HUES48 (cell line): ENCODE results near the gene ELMO2.

Experiments used
- H3K27ac ChIP-seq: one replicate; pipeline ENCODE4 v1.7.0; 2013; ENCODE audit warnings: low read depth, low read length, inconsistent platforms
- H3K27me3 ChIP-seq: 2 replicates; pipeline ENCODE4 v1.6.1; 2013; ENCODE audit warnings: mild to moderate bottlenecking, low read length; ENCODE audit not compliant: control insufficient read depth, insufficient read depth
- H3K36me3 ChIP-seq: 2 replicates; pipeline ENCODE4 v1.6.1; 2013; ENCODE audit warnings: low read length; ENCODE audit not compliant: control insufficient read depth, insufficient read depth
- H3K4me1 ChIP-seq: 2 replicates; pipeline ENCODE4 v1.6.1; 2013; ENCODE audit warnings: mild to moderate bottlenecking, low read length; ENCODE audit not compliant: control insufficient read depth, insufficient read depth
- H3K4me3 ChIP-seq: 2 replicates; pipeline ENCODE4 v1.5.1; 2013; ENCODE audit warnings: mild to moderate bottlenecking, low read depth, low read length
- H3K9ac ChIP-seq: 2 replicates; pipeline ENCODE4 v1.6.1; 2013; ENCODE audit warnings: mild to moderate bottlenecking, low read depth, low read length, moderate library complexity
- H3K9me3 ChIP-seq: 2 replicates; pipeline ENCODE4 v1.6.1; 2013; ENCODE audit warnings: low read length; ENCODE audit not compliant: control insufficient read depth, insufficient read depth

The ELMO2 gene

GRCh38 chr20:46330831-46331371 lies 75.5 kb downstream of the ELMO2 start:
- no peak overlapping the region for H3K27ac ChIP-seq
- no peak overlapping the region for H3K4me3 ChIP-seq
- H3K4me1 ChIP-seq = peaks cover 14% of the 10 kb centered on the region
- H3K36me3 ChIP-seq = no peaks in the 10 kb centered on the region
- no peak overlapping the region for H3K9ac ChIP-seq
- H3K9me3 ChIP-seq = no peaks in the 10 kb centered on the region
- peaks cover 3% of the 10 kb centered on the region; the same call in 1 of the 2 replicates for H3K27me3 ChIP-seq

GRCh38 chr20:46330072-46330763 lies 76.2 kb downstream of the ELMO2 start:
- Histone ChIP-seq H3K4me3 (no peak overlapping the region), H3K36me3 (no peaks in the 10 kb centered on the region), H3K27ac (no peak overlapping the region), H3K4me1 (peaks cover 14% of the 10 kb centered on the region), H3K9ac (no peak overlapping the region), H3K9me3 (no peaks in the 10 kb centered on the region), H3K27me3 (no peaks in the 10 kb centered on the region)

DNA sequence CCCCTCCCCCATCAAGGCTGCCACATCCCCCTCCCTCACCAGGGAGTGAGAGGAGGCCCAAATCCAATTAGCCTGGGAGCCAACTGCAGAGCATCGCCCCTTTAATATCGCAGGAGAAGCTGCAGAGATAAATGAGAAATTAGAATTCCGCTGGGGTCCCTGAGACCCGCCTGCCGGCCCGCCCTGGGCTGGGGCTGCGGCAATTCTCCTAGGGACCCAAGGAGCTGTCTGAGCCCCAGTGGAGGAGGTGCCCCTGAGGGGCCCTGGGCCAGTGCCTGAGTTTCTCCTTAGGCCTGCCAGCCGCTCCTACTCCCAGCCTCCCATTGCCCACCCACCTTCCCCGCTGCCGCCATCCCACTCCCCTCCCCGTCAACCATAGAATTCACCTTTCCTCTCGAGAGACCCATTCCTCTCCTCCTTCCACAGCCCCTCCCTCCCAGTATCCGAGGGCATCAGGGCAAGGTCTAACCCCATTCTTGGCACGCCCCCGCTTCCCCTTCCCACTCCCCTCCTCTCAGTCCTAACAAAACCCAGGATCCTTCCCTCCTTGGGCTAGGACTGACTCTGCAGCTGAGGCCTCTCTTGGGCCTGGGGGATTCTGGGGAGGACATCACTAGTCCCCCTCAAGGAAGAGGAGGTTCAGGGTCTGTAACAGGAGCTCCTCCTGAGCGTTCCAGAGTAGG lies 78.1 kb downstream of the ELMO2 start:
- H3K27me3 ChIP-seq = no peaks in the 10 kb centered on the region
- H3K27ac ChIP-seq = no peak overlapping the region
- no peak overlapping the region for H3K4me3 ChIP-seq

DNA sequence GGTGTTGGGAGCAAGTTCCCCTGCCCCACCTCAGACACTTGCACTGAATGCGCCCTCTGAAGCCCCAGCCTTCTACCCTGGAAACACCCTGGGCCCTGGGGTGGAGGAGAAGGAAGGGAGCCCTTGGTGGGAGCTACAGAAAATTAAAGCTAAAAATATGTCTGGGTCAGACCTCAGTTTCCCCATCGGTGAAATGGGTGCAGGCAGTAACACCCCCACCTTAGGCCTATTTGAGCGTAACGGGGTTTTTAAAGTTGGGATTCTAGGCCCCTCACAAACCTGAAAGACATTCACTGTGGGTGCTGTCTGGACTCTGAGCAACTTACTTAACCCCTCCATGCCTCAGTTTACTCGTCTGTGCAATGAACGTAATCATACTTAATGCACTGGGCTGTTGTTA lies 78.9 kb downstream of the ELMO2 start:
- Histone ChIP-seq H3K4me3 (no peak overlapping the region), H3K36me3 (no peaks in the 10 kb centered on the region), H3K9me3 (no peaks in the 10 kb centered on the region), H3K4me1 (peaks cover 3% of the 10 kb centered on the region; the same call in 1 of the 2 replicates), H3K9ac (no peak overlapping the region), H3K27me3 (no peaks in the 10 kb centered on the region), H3K27ac (no peak overlapping the region)

More for the DNA sequence above, 78.1 kb downstream of the ELMO2 start:
- H3K9ac ChIP-seq = no peak overlapping the region
- H3K36me3 ChIP-seq = no peaks in the 10 kb centered on the region
- H3K4me1 ChIP-seq = peaks cover 5% of the 10 kb centered on the region; the same call in 1 of the 2 replicates
- H3K9me3 ChIP-seq = no peaks in the 10 kb centered on the region

- Histone ChIP-seq H3K9me3 (no peaks in the 10 kb centered on the region), H3K36me3 (no peaks in the 10 kb centered on the region), H3K27me3 (no peaks in the 10 kb centered on the region), H3K9ac (no peak overlapping the region), H3K4me3 (no peak overlapping the region), H3K27ac (no peak overlapping the region), H3K4me1 (no peaks in the 10 kb centered on the region; the same call in 1 of the 2 replicates)
Observed at GRCh38 chr20:46325789-46326188, 80.6 kb downstream of the ELMO2 start.

DNA sequence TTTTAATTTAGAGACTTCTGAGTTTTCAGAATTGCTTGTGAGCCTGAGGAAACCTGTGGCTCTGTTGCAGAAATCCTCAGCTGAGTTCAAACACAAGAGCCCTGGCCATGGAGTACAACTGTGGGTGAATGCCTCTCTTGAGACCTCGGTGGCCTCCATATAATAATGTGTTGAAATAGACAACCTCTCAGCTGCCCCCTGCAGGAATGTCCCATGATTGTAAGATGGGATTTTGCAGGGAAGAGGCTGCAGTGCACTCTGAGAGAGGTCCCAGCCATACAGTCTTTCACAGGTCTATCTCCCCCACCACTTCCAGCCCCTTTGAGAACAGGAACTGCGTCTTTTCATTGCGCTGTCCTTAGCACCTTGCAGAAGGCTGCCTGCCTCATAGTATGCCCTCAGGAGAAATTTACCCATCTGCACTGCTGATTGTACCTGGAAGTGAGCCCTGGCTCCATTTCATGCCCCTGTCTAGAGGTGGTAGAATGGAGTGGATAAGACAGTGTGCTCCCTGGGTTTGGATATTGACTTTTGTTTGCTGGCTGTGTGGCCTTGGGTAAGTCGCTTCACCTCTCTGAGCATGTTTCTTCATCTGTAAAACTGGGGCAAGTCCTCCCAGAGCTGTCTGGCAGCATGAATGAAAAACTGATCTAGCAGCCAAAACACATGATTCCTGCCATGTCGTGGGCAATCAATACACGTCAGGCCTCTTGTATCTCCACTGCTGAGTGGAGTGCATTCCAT lies 81.3 kb downstream of the ELMO2 start:
- H3K36me3 ChIP-seq = no peaks in the 10 kb centered on the region
- H3K27ac ChIP-seq = no peak overlapping the region
- no peak overlapping the region for H3K4me3 ChIP-seq
- no peaks in the 10 kb centered on the region for H3K9me3 ChIP-seq
- H3K9ac ChIP-seq = no peak overlapping the region
- no peaks in the 10 kb centered on the region for H3K4me1 ChIP-seq
- H3K27me3 ChIP-seq = no peaks in the 10 kb centered on the region

DNA sequence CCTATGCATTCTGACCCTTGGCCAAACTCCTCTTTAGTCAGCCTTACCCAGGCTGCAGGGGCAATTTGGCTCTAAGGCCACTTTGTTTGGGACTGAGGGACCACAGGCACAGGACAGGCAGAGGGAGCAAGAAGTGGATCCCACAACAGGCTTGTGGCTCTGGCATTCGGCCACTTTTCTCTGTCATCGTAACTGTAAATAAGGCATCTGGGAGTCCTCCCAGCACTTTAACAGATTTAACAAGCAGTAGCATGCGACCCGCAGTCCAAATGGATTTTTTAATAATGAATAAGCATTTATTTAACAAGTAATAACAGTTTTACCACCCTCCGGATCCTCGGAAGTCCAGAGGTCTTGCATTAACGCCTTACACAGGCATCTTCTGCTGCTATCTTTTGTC lies 82.0 kb downstream of the ELMO2 start:
- H3K9me3 ChIP-seq = no peaks in the 10 kb centered on the region
- H3K27me3 ChIP-seq = no peaks in the 10 kb centered on the region
- no peak overlapping the region for H3K9ac ChIP-seq
- H3K27ac ChIP-seq = no peak overlapping the region
- H3K36me3 ChIP-seq = no peaks in the 10 kb centered on the region
- no peak overlapping the region for H3K4me3 ChIP-seq
- H3K4me1 ChIP-seq = no peaks in the 10 kb centered on the region

DNA sequence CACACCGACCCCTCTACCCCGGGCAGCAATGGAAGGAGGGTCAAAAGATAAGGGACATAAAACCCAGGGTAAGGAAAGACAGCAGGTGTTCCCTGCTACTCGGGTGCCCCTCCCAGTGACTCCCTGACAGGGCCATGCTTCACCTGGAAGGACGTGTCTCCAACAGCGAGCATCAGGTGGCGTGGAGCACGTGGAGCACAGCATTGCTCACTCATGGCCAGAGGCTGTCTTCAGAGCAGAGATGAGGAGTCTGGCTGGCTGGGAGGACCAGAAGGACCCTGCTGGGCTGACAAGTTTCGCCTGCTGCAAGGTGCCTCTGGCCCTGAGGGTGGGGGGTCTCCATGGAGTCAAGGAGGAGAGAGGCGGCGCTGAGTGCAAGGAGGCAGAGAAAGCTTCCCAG lies 82.9 kb downstream of the ELMO2 start:
- no peak overlapping the region for H3K9ac ChIP-seq
- H3K27me3 ChIP-seq = no peaks in the 10 kb centered on the region
- H3K4me3 ChIP-seq = no peak overlapping the region
- H3K27ac ChIP-seq = no peak overlapping the region
- H3K36me3 ChIP-seq = no peaks in the 10 kb centered on the region
- H3K4me1 ChIP-seq = no peaks in the 10 kb centered on the region
- no peaks in the 10 kb centered on the region for H3K9me3 ChIP-seq

- Histone ChIP-seq H3K27ac (no peak overlapping the region), H3K4me1 (no peaks in the 10 kb centered on the region), H3K4me3 (no peak overlapping the region), H3K27me3 (no peaks in the 10 kb centered on the region), H3K36me3 (no peaks in the 10 kb centered on the region), H3K9me3 (no peaks in the 10 kb centered on the region), H3K9ac (no peak overlapping the region)
Observed at GRCh38 chr20:46322641-46323040, 83.8 kb downstream of the ELMO2 start.

- no peaks in the 10 kb centered on the region for H3K9me3 ChIP-seq
- H3K4me3 ChIP-seq = no peak overlapping the region
- H3K36me3 ChIP-seq = no peaks in the 10 kb centered on the region
- no peak overlapping the region for H3K27ac ChIP-seq
- no peak overlapping the region for H3K9ac ChIP-seq
- H3K27me3 ChIP-seq = peaks cover 36% of the 10 kb centered on the region
- no peaks in the 10 kb centered on the region for H3K4me1 ChIP-seq
Observed at GRCh38 chr20:46317685-46318177, 88.7 kb downstream of the ELMO2 start.
